A204.1 (cell line): ENCODE data around the gene NAA38.

ENCODE experiments used
- FAIRE-seq: peaks from 2 replicates; lab custom pipeline; 2012; peaks lifted over from hg19 to GRCh38; lab: Jason Lieb, UNC

The NAA38 gene

GRCh38 chr17:7852262-7852670 is 5.1 kb downstream of the NAA38 start:
- no peak for FAIRE-seq

- FAIRE-seq: peak; percentile 81
Observed at GRCh38 chr17:7851438-7852261, 5.7 kb downstream of the NAA38 start.

- FAIRE-seq: no peak
Observed at GRCh38 chr17:7850701-7851437, 6.5 kb downstream of the NAA38 start.

- FAIRE-seq: no peak
Observed at GRCh38 chr17:7849751-7850504, 7.4 kb downstream of the NAA38 start.

GRCh38 chr17:7849130-7849750 is 8.1 kb downstream of the NAA38 start:
- no peak for FAIRE-seq

- FAIRE-seq: no peak
Observed at GRCh38 chr17:7848739-7849129, 8.6 kb downstream of the NAA38 start.

GRCh38 chr17:7848131-7848579 is 9.2 kb downstream of the NAA38 start:
- FAIRE-seq: no peak

- FAIRE-seq: no peak
Observed at GRCh38 chr17:7846765-7847661, 10.3 kb downstream of the NAA38 start.

GRCh38 chr17:7846063-7846735 is 11.2 kb downstream of the NAA38 start:
- FAIRE-seq: no peak

- FAIRE-seq: no peak
Observed at GRCh38 chr17:7845359-7846062, 11.8 kb downstream of the NAA38 start.

- peak; percentile 98 for FAIRE-seq
Observed at GRCh38 chr17:7844292-7845154, 12.8 kb downstream of the NAA38 start.

- no peak for FAIRE-seq
Observed at GRCh38 chr17:7843536-7844291, 13.6 kb downstream of the NAA38 start.

- FAIRE-seq: no peak
Observed at GRCh38 chr17:7843257-7843535, 14.2 kb downstream of the NAA38 start.

- no peak for FAIRE-seq
Observed at GRCh38 chr17:7842380-7843256, 14.7 kb downstream of the NAA38 start.

- peak; percentile 30 for FAIRE-seq
Observed at GRCh38 chr17:7841915-7842379, 15.4 kb downstream of the NAA38 start.

GRCh38 chr17:7841396-7841914 is 15.9 kb downstream of the NAA38 start:
- FAIRE-seq: no peak

- no peak for FAIRE-seq
Observed at GRCh38 chr17:7840875-7841274, 16.5 kb downstream of the NAA38 start.
